Superior temporal gyrus (tissue), 1 donor: ENCODE measurements around the gene IL17C.

ENCODE experiments used
- DNase-seq: peaks from one replicate; pipeline ENCODE4 v3.0.0-alpha.2; 2016; ENCODE audit errors: extremely low spot score

The IL17C gene

DNA sequence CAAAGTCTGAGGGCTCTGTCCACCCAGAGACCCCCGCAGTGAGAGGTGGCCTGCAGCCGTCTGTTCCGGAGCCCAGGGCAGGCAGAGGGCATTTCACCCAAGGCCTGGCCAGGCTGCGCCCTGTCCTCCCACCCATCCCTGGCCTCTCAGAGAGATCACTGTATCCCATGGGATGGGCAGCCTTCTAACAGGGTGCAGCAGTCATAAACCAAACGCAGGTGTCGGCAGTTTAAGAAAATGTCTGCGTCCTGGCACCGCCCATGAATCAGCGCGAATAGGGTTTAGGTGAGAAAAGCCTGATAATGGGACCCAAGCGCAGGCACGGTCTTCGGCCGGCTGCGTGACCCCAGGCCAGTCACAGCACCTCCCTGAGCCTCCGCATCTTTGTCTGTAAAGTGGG, 7.1 kb downstream of the IL17C start:
- DNase-seq = no peak

DNA sequence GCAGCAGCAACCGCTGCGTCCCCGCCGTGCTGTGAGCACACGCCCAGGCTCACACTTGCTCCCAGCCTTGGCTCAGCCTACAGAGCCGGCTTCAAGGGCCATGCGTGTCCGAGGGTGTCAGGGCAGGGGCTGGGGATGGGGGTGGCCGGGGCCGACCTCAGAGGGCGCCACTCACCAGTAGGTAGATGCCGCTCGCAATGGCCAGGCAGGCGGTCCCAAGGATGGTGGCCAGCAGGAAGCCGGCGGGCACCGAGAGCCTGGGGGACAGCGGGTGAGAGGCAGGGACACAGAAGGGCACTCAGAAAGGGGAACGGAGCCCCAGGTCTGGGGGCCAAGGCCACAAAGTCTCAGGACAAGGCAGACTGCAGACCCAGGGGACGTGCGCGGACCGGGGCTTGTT, 7.6 kb downstream of the IL17C start:
- no peak for DNase-seq

DNA sequence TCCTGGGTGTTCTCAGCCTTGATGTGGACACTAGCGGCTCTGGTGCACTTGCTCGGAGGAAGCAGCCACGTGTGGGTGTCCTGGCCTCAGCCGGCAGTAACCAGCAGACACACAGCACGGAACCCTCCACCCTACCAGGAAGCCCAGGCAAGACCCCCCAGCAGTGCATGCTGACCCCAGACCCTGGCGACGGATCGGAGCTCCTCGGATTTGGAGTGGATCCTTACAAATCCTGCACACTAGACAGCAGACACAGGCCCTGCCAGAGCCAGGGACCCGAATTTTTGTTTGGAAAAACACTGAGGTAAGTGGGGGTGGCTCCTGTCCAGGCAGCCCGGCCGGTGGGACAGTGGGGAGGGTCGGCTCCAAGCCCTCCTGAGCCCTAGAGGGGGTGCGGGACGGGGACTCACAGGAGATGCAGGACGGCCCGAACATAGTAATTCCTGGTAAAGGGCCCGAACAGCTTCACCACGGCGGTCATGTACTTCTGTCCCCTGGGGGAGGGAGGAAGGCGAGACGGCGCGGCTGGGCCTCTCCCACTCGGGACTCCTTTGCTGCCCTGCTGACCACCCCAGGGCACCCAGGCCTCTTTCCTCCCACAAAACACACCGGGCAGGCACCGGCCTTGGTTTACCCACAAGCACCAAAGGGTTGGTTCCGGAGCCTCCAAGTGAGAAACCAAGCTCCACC, 8.1 kb downstream of the IL17C start:
- DNase-seq = no peak

DNA sequence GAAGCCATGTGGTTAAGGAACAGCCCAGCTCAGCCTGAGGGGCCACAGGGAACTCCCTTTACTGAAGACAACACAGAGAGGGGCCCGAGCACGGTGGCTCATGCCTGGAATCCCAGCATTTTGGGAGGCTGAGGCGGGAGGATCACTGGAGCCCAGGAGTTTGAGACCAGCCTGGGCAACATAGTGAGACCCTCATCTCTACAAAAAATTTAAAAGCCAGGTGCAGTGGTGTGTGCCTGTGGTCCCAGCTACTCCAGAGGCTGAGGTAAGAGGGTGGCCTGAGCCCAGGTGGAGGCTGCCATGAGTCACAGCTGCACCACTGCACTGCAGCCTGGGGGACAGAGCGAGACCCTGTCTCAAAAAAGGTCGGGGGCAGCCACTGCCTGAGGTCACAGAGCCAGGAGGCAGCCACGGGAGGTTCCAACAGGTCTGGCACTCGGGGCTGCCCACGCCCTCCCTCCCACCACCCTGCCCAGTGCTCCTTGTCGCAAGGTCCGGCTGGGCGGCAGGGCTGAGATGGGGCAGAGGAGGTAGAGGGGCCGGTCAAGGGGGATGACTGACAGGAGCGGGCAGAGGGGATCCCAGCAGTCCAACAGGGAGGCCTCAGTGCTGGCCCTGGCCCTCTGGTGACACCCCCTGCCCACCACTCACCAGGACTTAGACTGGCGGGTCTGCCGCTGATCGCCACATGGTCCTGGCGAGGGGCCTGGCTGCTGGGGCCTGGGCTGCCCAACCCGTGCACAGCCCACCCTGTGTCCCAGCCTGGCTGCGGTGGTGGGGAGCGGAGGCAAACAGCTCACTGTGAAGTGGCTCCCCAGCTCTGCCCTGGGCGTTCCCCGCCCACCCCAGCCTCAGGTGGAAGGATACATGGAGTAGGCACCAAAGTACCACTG, 9.1 kb downstream of the IL17C start:
- DNase-seq = no peak

DNA sequence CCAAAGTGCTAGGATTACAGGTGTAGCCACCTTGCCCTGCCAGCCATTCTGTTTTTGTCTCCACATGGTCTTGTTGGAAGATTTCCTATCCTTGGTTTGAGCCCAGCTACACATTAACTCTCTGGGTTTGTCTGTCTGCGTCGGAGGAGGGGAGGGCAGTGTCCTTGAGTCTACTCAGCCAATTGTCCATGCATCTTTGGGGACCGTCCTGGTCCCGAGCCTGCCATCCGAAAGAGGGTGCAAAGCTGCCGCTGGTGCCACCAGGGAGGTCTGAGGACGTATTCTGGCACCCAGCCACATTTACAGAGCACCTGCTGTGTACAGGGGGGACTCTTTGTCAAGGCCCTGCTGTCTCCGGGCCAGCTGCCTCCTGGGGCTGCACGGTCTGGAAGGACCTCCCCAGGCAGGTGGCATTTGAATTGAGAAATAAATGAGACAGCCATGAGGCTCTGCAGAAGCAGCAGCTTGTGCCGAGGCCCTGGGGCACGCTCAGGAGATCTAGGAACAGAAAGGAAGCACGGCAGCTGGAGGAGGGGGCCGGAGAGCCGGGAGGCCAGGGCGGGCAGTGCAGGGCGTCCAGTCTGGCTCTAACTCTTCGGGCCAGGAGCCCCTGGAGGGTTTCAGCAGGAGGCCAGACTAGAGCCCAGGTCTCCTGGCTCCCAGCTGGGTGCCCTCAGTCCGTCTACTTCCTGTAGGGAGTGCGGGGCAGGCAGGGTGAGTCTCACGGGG, 11.0 kb downstream of the IL17C start:
- no peak for DNase-seq

DNA sequence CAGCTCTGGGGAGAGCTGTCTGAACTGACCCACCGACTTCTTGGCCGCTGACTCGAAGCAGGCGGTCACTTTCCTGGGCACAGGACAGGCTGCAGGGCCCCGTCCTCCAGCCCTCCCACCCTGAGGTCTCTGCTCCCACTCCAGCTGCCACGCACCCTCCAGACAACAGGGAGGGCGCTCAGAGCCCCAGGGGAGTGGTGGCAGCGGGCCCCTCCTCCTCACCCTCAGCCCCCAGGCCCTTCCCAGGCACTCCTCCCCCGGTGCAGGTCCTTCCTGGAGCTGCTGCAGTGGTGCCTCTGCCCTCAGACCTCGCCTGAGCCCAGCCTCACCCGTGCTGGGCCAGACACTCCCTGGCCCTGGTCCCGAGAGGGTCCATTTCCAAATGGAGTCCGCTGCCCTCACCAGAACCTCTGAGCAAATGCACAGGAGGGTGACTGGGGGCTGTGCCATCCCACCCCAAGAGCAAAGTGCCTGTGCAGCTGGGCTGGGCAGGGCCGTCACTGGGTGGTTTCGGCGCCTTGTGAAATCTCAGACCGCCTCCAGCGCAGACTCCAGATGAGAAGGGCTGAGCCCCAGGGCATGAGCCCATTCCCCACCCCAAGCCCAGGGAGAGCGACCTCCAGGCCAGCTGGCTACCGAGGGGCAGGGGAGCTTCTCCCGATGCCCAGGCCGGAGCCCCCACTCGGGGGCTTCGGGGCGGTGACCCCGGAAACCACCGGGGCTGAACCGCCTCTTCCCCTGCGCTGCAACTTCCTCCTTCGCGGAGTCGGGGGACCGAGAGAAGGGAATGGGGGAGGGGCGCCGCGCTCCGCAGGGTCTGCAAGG, 11.8 kb downstream of the IL17C start:
- no peak for DNase-seq

DNA sequence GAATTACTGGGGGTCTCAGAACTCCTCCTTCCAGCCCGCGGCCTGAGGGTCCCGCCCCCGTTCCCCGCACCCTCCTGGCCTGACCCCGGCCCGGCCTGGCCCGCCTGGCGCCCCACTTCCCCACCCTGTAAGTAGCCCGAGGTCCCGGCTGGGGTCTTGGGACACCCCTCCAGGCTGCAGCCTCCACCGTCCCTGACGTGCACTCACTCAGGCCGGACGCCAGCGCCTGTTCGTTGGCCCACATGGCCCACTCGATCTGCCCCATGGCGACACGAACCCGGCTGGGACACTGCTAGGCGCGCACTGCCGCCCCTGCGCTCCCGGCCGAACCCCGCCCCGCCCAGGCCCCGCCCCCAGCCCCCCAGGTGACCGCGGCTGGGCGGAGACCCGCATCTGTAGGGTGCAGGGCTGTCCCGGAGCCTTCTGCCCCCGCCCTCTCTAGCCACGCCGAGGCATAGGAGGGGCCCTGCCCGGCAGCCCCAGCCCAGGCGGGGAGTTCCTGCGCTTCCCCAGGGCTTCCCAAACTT, 12.4 kb downstream of the IL17C start, which contains the start of gene CYBA:
Gene CYBA, minus strand, starts transcription at position 305 of the 527 bp plus-strand sequence. Its CDS starts 40 bp downstream, at position 265.
- no peak for DNase-seq

DNA sequence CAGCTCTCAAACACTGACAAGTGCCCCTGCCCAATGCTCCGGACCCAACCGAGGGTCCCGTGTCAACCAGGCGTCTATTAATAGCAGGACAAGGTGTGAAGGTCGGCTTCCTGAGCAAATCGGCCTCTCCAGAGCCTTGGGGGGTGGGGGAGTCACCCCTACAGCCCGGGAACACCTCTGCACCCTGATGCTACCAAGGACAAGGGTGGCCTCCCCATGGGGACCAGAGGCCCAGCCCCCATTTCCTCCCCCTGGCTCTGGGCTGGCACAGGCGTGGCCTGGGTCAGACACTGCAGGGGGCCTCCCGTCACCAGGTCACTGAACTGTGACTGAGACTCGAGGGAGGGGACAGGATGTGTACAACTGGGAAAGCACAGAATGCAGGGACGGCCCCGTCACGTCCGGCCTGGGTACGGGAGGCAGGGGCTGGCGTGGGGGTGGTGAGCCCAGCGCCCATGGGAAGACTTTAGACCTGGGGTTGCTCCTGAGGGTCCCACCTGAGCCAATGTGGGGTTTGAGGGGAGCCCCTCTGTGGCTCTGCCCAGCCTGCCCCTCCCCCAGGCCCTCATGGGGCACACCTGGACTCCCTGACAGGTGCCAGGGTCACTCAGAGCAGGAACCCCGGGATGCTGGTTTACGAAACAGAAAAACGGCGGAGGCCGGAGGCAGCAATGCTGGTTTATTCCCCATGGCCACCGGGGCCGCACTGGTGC, 13.1 kb downstream of the IL17C start:
- no peak for DNase-seq

DNA sequence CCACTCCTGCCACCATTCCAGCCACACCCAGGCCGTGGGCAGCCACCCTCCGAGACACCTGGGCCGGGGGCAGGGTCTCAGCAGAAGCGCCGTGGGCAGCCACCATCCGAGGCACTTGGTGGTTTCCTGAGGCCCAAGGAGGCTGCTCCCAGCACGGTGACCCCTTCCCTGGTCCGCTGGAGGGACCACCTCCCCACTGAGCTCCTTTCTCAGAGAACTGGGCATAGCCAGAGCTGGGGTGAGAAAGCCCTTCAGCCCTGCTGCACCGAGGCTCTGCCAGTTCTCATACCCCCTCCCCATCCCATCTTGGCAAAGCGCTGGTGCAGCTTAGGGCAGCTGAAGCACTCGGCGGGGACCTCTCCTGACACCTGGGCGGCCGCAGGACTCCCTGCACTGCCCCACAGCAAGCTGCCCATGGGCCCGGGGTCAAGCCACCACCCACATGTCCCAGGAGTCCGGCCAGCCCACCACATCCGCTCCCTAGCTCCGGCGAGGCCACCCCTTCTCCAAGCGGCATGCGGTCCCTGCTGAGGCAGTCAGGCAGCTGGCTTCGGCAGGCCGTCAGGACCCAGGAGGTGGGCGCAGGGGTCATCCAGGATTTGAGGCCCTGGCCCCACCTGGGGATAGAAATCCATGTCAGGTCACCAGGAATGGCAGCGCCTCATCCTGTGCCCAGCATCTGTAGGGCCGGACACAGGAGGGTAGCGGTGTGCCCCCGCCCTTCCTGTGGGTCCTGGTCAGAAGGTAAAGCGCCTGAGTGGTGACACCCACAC, 13.8 kb downstream of the IL17C start:
- DNase-seq = no peak

DNA sequence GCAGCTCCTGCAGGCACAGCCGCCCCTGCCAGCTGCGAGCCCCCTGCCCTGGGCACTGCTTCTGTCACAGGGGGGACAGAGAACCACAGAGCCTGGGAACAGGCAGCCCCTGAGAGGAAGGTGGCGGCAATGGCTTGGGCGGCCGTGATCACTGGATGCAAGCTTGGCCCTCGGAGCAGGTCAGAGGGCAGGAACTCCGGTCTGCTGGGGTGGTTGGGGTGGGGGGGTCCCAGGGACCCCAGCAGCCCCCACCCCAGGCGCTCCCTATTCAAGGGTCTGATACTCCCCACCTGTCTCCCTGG, 14.3 kb downstream of the IL17C start:
- no peak for DNase-seq

DNA sequence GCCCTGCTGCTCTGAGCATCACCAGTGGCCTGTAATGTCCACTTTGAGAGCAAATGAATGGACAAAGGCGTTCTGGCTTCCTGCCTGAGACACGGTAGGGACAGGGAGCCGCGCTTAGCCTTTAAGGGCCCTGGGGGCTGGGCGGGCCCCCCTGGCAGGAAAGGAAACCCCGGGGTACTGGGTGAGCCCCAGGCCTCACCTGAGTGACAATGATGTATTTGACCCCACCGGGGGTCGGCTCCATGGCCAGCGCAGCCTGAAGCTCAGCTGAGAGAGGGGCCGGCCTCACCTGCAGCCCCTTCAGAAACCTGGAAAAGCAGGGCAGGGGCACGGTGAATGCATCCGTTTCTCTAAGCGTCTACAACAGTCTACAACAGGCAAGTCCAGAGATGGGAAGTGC, 14.7 kb downstream of the IL17C start:
- DNase-seq = no peak

DNA sequence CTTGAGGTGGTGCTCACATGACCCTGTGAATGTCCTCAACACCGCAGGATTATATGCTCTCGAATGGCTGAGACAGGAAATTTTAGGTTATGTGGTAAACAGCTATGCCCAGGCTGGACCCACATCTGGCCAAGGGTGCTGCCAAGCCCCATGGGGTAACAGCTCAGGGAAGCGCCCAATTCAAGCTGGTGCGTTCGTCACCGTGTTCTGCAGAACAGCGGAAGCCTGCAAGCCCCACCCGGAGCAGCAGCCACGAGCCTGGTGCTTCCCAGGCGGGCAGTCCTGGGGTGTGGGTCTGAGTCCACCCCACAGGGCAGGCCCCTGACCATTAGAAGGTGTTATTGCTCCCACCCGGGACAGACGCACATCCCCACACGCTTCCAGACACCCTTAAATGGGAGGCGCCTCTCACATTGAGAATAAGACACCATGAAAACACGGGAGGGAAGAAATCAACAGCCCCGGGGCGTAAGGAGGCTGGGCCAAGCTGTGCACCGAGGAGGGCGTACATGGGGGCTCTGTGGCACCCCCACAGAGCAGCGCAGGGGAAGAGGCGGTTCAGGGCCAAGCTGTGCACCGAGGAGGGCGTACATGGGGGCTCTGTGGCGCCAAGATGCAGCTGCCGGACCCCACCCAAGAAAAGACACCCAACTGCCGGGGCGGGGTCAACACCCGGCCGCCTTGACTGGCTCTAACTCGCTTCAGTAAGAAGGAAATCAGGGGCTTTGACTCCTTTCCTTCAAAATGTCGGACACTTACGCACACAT, 15.4 kb downstream of the IL17C start:
- DNase-seq = no peak

DNA sequence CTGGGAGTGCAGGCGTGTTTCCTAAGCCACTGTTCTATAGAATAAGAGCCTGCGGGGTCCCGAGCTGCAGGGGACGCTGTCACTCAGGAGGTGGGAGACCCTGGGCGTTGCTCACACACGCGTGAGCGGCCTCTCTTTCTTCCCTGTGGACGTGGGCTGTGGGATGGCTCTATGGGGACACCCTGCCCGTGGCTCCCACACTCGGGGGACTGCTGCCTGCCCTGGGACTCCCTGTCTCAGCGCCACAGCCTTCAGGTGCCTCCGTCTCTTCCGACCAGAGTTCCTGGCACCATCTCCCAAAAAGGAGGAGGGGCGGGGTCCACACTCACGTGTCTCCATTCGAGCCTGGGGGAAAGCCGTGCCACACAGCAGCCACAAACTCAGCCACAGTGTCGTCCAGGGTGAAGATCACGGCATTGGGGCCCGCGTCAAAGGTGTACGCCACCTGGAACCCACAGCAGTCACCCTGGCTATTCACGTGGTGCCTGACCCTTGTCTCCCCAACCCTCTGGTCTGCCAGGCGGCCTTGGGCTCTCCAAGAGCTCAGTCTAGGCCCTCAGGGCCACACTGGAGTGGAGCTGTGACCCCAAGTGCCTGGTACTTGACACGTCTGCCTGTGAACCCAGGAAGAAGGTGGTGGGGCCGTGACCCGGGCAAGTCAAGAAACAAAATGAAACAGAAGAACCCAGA, 16.1 kb downstream of the IL17C start:
- no peak for DNase-seq

DNA sequence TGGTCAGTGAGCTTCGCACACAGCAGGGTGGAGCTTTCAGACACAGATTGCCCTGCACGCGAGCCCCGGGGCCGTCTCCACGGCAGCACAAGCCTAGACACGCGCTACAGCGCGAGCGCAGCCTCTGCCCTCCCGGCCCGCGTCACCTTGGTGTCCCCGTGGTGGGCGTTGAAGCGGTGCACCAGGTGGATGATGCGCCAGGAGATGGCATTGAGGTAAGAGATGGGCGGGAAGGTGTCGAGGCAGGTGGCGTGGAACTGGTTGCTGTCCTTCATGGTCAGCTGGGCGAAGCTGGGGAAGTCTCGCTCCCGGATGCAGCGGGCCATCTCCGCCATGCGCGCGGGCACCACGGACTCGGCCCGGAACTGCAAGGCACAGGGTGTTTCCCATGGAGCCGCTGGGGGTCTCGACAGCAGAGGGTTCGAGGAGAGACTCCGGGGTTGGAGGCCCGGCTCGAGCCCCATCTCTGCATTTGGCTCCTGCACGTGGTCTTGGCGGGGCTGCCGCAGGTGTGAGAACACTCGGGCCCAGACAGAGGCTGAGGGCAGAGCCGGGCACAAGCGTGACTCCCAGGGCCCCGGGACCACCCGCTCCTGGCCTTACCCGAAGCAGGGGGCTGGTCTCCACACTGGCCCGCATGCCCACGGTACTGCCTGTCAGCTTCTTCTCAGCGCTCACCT, 16.8 kb downstream of the IL17C start:
- DNase-seq = no peak

DNA sequence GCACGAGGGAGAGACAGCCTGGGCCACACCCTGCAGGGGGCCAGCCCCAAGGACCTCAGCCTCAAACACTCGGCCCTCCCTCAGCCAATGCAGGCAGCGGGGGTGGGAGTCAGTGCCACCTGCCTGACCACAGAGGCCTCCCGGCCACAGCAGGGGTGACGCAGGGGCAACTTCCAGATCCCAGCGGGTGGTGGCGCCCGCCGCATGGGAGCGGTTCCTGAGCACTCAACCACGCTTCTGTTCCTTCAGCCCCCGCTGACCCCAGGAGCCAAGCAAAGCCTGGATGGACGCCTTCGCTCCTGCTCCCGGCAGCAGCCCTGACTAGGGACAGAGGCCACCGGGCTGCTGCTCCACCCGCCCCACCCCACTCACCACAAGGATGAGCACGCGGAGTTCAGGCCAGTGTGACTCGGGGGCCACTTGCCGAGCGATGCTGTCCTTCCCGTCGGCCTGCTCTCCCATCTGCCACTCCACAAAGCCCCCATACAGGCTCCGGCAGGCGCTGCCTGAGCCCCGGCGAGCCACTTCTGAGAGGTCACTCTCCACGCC, 17.4 kb downstream of the IL17C start:
- DNase-seq = no peak

DNA sequence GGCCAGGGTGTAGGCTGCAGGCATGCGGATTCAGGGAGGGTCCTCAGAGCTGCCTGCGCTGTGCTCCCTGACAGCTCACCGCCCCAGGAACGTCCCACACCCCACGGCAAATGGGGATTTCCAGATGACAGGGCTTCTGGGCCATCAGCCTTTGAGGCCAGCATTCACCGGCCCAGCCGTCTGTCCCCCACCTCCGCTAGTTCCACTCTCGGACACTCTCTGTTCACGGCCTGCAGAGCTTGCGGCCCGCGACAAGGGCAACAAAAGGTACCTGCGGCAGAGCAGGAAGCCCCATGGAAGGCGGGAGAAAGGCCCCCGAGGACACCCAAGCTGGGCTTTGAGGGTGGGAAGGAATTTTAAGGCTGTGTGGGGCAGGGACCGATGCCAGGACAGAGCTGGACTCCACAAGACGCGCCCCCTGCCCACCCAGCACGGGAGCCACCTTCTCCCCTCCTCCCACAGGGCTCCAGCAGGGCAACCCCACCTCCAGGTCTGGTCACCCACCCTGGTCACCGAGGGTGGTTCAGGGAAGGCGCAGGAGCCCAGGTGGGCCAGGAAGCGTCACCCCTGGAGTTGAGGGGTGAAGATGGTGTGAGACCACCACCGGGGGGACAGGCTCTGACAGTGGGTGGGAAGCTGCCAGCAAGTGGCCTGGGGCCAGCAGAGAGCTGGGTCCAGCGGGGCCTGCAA, 18.1 kb downstream of the IL17C start:
- DNase-seq = no peak

DNA sequence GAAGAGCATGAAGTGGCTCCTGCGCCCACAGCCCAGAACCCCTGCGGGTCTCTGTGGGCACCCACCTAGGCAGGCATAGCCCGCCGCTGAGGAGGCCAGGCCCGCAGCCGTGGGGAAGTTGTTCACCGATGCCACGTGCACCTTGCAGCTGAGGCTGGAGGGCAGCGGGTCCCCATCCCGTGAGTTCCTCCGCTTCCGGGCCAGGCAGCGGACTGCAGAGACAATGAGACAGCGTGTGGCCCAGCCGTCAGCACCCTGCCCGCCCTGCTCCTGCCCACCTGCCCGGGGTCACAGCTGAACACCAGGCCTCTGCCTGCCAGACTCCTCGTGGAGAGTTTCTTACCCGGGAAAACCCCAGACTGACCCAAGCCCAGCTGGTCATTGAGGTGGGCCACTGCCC, 19.0 kb downstream of the IL17C start:
- DNase-seq = no peak
